Panc1 (cell line): ENCODE measurements around the gene TNFSF11. TPM values are rescaled to one million over a fixed set of nuclear protein-coding genes. Genes with fewer than 3 reads are reported as not detected.
"Not testable (repeated sequence)": the region's sequence is repeated elsewhere in the genome, so short reads cannot be mapped to it uniquely, and the experiment has no call there.

Experiments used
- ATAC-seq: fragments of 200-7000 bp; cut with Tn5 transposase; 2 replicates; pipeline ENCODE4 v1.9.1; 2020; ENCODE audit warnings: mild to moderate bottlenecking, moderate library complexity
- BruUV-seq: library from RNA; stranded (reverse); fragments of 400-500 nt; replicated peaks from 2 replicates; lab custom pipeline; 2021; lab: Mats Ljungman, UMichigan
- CTCF ChIA-PET: fragments of 300-600 bp; sonication (Branson Sonifier 250); formaldehyde crosslinking; loops from one replicate; lab custom pipeline; 2022; ENCODE audit warnings: antibody characterized with exemption; lab: Charles Lee
- POLR2A ChIA-PET: fragments of 300-600 bp; sonication (Branson Sonifier 250); formaldehyde crosslinking; loops from one replicate; lab custom pipeline; 2022; ENCODE audit warnings: antibody characterized with exemption; lab: Charles Lee
- DNase-seq: peaks from one replicate; pipeline ENCODE4 v3.0.0-alpha.2; 2010; ENCODE audit warnings: low read depth, low spot score
- H3K27ac ChIP-seq: 2 replicates; pipeline ENCODE4 v1.5.1; 2011; ENCODE audit warnings: mild to moderate bottlenecking, low read length, inconsistent platforms
- H3K27me3 ChIP-seq: fragments of 200-500 bp; sonication (Bioruptor generic); 2 replicates; pipeline ENCODE4 v1.6.0; 2014; ENCODE audit warnings: low read length, inconsistent platforms; ENCODE audit not compliant: control insufficient read depth, insufficient read depth
- H3K36me3 ChIP-seq: fragments of 200-500 bp; sonication (Bioruptor generic); 2 replicates; pipeline ENCODE4 v1.5.1; 2014; ENCODE audit warnings: inconsistent platforms, mild to moderate bottlenecking, low read length, moderate library complexity; ENCODE audit not compliant: control insufficient read depth, insufficient read depth
- H3K4me1 ChIP-seq: 2 replicates; pipeline ENCODE4 v1.5.1; 2011; ENCODE audit warnings: inconsistent platforms, mild to moderate bottlenecking, low read length, moderate library complexity; ENCODE audit not compliant: control insufficient read depth, insufficient read depth
- H3K4me3 ChIP-seq, 2 experiments: 2 replicates each; pipeline ENCODE4 v1.5.1; 2011 to 2012; ENCODE audit warnings: low read depth in 2 of 2, low read length in 2 of 2, mild to moderate bottlenecking in 2 of 2, inconsistent platforms in 1 of 2, moderate library complexity in 1 of 2
- H3K9me3 ChIP-seq: fragments of 200-500 bp; sonication (Bioruptor generic); 2 replicates; pipeline ENCODE4 v1.5.1; 2014; ENCODE audit warnings: low read depth, mild to moderate bottlenecking, inconsistent platforms, low read length, moderate library complexity; ENCODE audit not compliant: control insufficient read depth, insufficient read depth
- POLR2AphosphoS5 ChIP-seq: IDR thresholded peaks from 2 replicates; pipeline ENCODE4 v1.6.1; 2012; ENCODE audit warnings: mild to moderate bottlenecking, low read depth, low read length, moderate library complexity
- SIN3A ChIP-seq: IDR thresholded peaks from 2 replicates; pipeline ENCODE4 v1.6.1; 2012; ENCODE audit warnings: low read depth, mild to moderate bottlenecking, low read length, moderate library complexity, borderline replicate concordance; ENCODE audit not compliant: insufficient read depth
- TCF7L2 ChIP-seq: IDR thresholded peaks from 2 replicates; pipeline ENCODE4 v1.6.1; 2011; ENCODE audit warnings: mild to moderate bottlenecking, low read depth, low read length, inconsistent platforms
- in situ Hi-C: cut with HindIII; loops from 2 replicates; pipeline ENCODE4 v1.10.0; 2016; ENCODE audit warnings: low sequenced_read_pairs, low pct_unique_long_range_greater_than_20kb
- intact Hi-C: fragments of 100-400 bp; cut with micrococcal nuclease; formaldehyde crosslinking; loops from one replicate; pipeline ENCODE4 v1.10.0; 2022; ENCODE audit not compliant: unreplicated experiment
- total RNA-seq: library from RNA; stranded (reverse); gene quantifications from one replicate; pipeline ENCODE4 v1.2.1, GENCODE V29; 2021; ENCODE audit not compliant: unreplicated experiment
- TF ChIP-seq, protein P1 (sequence below), 2 experiments: IDR thresholded peaks; 2 replicates each; pipeline ENCODE4 v1.6.1; 2011 to 2012; ENCODE audit warnings: low read depth in 2 of 2, control low read depth in 1 of 2, low read length in 1 of 2, mild to moderate bottlenecking in 1 of 2, moderate library complexity in 1 of 2; ENCODE audit not compliant: insufficient read depth in 1 of 2
- TF ChIP-seq, protein P2 (sequence below): fragments of 450-650 bp; IDR thresholded peaks from 2 replicates; pipeline ENCODE4 v1.5.1; 2017; ENCODE audit warnings: mild to moderate bottlenecking

Gene TNFSF11
- total RNA-seq, 1 experiment from 2014 or later = not detected

DNA sequence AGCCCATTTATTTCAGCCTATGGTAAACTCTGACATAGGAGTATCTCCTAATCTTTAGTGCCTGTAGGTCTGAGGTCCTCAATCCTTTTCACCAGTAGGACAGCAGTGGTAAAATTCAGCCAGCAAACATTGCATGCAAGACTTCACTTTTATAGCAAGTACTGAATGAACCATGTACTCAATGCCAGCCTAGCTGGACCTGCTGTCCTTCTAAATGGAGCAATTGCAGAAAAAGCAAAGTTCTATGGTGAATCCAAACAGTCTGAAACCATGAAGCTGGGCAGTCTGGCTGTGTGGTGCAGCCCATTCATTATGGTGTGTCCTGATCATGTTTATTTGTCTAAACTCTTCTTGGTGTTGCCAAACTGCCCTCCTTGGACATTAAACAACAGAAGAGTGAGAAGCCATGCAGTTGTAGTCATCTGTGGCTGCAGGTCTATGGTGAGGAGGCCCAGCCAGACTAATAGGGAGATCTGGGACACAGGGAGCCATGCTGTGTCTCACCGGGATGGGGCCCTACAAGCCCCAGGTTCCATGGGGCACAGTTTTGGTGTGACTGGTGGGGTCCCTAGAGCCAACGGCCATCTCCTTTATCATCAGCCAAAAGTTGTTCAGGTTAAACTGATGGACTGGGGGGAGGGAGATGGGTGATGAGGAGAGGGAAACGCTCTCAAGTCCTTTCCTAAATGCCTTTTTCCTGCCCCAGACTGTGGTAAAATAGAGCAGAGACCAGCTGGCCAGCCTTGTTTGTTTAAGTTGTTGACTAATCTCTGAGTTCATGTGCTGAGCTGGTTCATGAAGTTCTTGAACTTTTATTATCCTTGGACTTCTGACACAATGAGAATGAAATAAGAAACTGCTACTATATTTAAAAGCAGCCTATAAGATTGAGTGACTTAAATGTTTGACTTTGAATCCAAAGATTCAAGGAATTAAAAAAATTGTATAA lies 20.6 kb upstream of the TNFSF11 start:
- TF ChIP-seq TCF7L2 (no peak), SIN3A (no peak), POLR2AphosphoS5 (no peak)
- TF ChIP-seq, protein P1, sequence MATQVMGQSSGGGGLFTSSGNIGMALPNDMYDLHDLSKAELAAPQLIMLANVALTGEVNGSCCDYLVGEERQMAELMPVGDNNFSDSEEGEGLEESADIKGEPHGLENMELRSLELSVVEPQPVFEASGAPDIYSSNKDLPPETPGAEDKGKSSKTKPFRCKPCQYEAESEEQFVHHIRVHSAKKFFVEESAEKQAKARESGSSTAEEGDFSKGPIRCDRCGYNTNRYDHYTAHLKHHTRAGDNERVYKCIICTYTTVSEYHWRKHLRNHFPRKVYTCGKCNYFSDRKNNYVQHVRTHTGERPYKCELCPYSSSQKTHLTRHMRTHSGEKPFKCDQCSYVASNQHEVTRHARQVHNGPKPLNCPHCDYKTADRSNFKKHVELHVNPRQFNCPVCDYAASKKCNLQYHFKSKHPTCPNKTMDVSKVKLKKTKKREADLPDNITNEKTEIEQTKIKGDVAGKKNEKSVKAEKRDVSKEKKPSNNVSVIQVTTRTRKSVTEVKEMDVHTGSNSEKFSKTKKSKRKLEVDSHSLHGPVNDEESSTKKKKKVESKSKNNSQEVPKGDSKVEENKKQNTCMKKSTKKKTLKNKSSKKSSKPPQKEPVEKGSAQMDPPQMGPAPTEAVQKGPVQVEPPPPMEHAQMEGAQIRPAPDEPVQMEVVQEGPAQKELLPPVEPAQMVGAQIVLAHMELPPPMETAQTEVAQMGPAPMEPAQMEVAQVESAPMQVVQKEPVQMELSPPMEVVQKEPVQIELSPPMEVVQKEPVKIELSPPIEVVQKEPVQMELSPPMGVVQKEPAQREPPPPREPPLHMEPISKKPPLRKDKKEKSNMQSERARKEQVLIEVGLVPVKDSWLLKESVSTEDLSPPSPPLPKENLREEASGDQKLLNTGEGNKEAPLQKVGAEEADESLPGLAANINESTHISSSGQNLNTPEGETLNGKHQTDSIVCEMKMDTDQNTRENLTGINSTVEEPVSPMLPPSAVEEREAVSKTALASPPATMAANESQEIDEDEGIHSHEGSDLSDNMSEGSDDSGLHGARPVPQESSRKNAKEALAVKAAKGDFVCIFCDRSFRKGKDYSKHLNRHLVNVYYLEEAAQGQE (IDR thresholded peaks at IDR 0.05; ENCODE audit: insufficient read depth in 1 of 2, low read depth in 2 of 2, low read length in 1 of 2) = no peak
- TF ChIP-seq, protein P2, sequence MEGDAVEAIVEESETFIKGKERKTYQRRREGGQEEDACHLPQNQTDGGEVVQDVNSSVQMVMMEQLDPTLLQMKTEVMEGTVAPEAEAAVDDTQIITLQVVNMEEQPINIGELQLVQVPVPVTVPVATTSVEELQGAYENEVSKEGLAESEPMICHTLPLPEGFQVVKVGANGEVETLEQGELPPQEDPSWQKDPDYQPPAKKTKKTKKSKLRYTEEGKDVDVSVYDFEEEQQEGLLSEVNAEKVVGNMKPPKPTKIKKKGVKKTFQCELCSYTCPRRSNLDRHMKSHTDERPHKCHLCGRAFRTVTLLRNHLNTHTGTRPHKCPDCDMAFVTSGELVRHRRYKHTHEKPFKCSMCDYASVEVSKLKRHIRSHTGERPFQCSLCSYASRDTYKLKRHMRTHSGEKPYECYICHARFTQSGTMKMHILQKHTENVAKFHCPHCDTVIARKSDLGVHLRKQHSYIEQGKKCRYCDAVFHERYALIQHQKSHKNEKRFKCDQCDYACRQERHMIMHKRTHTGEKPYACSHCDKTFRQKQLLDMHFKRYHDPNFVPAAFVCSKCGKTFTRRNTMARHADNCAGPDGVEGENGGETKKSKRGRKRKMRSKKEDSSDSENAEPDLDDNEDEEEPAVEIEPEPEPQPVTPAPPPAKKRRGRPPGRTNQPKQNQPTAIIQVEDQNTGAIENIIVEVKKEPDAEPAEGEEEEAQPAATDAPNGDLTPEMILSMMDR = no peak
- Histone ChIP-seq H3K4me3 (no peak overlapping the region), H3K4me1 (no peaks in the 10 kb centered on the region), H3K36me3 (no peaks in the 10 kb centered on the region), H3K27ac (no peak overlapping the region), H3K9me3 (no peaks in the 10 kb centered on the region), H3K27me3 (no peaks in the 10 kb centered on the region)
- in situ Hi-C loops = no loop called here
- intact Hi-C loops = no loop called here
- no peak for ATAC-seq
- DNase-seq = no peak
- no TSS peak for BruUV-seq
- ChIA-PET POLR2A (no interaction called here), CTCF (no interaction called here)

DNA sequence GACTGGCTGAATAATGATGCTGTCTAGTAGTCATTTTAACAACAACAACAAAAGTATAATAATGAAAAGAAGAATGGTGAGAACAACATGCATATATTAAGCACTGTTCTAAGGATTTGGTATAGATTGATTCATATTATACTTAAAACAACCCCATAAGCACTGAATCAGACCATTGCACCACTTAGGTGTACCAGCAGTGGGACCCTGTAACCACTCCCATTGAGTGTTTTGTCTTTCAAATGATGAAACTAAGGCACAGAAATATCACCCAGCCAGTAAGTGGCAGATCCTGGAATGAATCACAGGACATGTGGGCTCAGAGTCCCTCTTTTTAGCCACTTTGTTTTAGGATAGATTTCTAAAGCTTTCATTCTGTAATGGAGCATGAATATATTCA lies 14.9 kb upstream of the TNFSF11 start:
- ATAC-seq = no peak
- Histone ChIP-seq H3K36me3 (no peaks in the 10 kb centered on the region), H3K27me3 (no peaks in the 10 kb centered on the region), H3K27ac (no peak overlapping the region), H3K4me3 (no peak overlapping the region), H3K4me1 (no peaks in the 10 kb centered on the region), H3K9me3 (no peaks in the 10 kb centered on the region)
- CTCF ChIA-PET = interaction anchor here (0.6 kb wide), 1 partner anchor 288 kb away, joined by 3 read pairs; no protein-coding TSS in a partner anchor
- DNase-seq = no peak
- no peak for TF ChIP-seq POLR2AphosphoS5
- no peak for TF ChIP-seq TCF7L2
- TF ChIP-seq, protein P2 = no peak
- TF ChIP-seq, protein P1 (IDR thresholded peaks at IDR 0.05; ENCODE audit: insufficient read depth in 1 of 2, low read depth in 2 of 2, low read length in 1 of 2) = no peak
- no peak for TF ChIP-seq SIN3A
- POLR2A ChIA-PET = no interaction called here
- intact Hi-C loops = no loop called here
- in situ Hi-C loops = no loop called here
- BruUV-seq = no TSS peak

DNA sequence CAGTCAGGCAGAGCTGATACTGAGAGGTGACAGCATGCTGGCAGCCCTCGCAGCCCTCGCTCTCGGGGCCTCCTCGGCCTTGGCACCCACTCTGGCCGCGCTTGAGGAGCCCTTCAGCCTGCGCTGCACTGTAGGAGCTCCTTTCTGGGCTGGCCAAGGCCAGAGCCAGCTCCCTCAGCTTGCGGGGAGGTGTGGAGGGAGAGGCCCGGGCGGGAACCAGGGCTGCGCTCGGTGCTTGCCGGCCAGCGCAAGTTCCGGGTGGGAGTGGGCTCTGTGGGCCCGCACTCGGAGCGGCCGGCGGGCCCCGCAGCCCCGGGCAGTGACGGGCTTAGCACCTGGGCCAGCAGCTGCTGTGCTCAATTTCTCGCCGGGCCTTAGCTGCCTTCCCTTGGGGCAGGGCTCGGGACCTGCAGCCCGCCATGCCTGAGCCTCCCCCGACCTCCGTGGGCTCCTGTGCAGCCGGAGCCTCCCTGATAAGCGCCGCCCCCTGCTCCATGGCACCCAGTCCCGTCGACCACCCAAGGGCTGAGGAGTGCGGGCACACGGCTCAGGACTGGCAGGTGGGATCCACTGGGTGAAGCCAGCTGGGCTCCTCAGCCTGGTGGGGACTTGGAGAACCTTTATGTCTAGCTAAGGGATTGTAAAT lies 14.3 kb upstream of the TNFSF11 start:
- H3K9me3 ChIP-seq, H3K27me3 ChIP-seq, POLR2A ChIA-PET, in situ Hi-C loops, DNase-seq, ATAC-seq, CTCF ChIA-PET, H3K27ac ChIP-seq, BruUV-seq, H3K4me3 ChIP-seq, H3K4me1 ChIP-seq, intact Hi-C loops, H3K36me3 ChIP-seq: not testable (repeated sequence)
